ENCODE results near the gene FUT1.
"Not testable (repeated sequence)": the region's sequence is repeated elsewhere in the genome, so short reads cannot be mapped to it uniquely, and the experiment has no call there.

Gene FUT1

GRCh38 chr19:48777720-48778119, 25.3 kb upstream of the FUT1 start:
- no peak for FAIRE-seq
- no peak for TF ChIP-seq CTCF (IDR thresholded peaks at IDR 0.05; ENCODE audit: insufficient read depth, missing control alignments)
- DNase-seq (ENCODE audit: insufficient read length, low spot score): no peak

DNA sequence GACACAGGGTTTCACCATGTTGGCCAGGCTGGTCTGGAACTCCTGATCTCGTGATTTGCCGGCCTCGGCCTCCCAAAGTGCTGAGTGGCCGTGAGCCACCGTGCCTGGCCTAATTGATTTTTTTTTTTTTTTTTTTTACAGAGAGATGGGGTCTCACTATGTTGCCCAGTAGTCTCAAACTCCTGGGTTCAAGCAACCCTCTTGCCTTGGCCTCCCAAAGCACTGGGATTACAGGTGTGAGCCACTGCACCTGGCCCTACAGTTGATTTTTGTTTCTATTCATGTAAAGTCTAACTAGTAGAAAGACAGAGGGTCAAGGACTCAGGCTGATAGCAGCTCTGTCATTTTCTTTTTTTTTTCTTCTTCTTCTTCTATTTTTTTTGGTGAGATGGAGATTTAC, 24.7 kb upstream of the FUT1 start:
- FAIRE-seq (no peak), DNase-seq (ENCODE audit: insufficient read length, low spot score) (no peak)
- TF ChIP-seq CTCF (IDR thresholded peaks at IDR 0.05; ENCODE audit: insufficient read depth, missing control alignments): no peak

DNA sequence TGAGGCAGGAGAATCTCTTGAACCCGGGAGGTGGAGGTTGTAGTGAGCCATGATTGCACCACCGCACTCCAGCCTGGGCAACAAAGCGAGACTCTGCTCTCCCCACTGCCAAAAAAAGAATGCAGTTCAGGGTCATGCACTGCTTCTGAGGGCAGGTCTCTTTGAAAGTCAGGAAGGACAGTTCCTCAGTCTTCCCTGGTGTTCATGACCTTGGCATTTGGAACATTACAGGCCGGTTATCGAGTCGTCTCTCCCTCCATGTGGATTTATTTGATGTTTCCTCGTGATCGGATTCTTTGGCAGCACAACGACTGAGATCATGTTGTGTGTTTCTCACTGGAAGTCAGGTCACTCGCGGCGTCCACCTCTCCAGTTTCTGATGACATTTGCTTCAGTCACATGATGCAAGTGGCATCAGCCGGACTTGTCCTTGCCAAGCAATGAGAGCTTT, 20.1 kb upstream of the FUT1 start:
- no peak for DNase-seq (ENCODE audit: insufficient read length, low spot score)
- no peak for TF ChIP-seq CTCF (IDR thresholded peaks at IDR 0.05; ENCODE audit: insufficient read depth, missing control alignments)
- FAIRE-seq: no peak

DNA sequence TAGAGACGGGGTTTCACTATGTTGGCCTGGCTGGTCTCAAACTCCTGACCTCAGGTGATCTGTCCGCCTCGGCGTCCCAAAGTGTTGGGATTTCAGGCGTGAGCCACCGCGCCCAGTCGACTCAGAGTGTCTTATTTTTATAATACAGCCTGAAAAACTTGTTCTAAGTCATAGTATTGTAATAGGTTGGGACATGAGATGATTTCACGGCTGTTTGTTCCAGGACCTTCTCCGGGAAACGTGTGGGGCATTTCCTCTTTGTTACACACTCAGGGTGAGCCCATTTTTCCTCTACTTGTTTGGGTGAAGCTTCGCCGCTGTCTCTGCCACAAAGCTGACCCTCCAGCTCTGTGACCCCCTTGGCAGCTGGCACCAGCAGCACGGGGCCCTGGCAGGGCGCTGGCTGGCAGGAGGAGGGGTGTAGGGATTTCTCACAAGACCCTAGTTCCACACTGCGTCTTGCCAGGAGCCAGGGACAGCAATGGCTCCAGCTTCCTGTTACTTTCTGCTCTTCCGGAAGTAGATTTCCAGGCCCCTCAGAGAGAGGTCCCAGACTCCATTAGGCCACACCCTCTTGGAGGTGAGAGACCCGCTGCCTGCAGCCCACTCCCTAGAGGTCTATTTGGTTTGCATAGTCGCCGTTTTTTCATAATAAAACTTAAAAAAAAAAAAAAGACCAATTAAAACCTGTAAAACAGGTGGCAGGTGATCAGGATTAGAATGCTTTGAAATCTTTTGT, 18.5 kb upstream of the FUT1 start:
- no peak for FAIRE-seq
- TF ChIP-seq CTCF (IDR thresholded peaks at IDR 0.05; ENCODE audit: insufficient read depth, missing control alignments): no peak
- DNase-seq (ENCODE audit: insufficient read length, low spot score): no peak

- no peak for TF ChIP-seq CTCF (IDR thresholded peaks at IDR 0.05; ENCODE audit: insufficient read depth, missing control alignments)
- FAIRE-seq (no peak), DNase-seq (ENCODE audit: insufficient read length, low spot score) (no peak)
Observed at GRCh38 chr19:48770266-48770665, 17.8 kb upstream of the FUT1 start.

DNA sequence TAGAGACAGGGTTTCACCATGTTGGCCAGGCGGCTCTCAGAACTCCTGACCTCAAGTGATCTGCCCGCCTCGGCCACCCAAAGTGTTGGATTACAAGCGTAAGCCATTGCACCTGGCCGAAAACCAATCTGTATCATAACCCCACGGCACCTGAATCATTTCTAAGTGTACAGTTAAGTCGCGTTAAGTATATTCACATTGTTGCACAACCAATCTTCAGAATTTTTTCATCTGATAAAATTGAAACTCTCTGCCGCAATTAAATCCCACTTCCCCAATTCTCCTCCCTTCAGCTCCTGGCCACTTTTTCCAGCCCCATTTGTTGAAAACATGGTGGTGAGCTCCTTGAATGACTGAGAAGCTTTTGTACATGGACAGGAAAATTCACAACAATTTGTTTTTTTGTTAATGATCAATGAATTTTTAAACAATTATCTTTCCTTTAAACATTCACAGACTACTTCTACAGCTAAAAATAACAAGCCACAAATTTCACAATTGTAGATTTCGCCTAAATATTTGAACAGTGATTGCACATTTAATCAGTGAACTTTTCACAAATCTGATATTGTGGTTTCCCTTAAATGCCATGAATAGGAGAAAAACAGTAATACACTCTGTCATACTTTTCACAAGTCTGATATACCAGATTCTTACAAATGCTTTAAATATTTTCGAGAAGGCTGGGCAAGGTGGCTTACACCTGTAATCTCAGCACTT, 16.7 kb upstream of the FUT1 start:
- DNase-seq (ENCODE audit: insufficient read length, low spot score) (no peak), FAIRE-seq (no peak)
- no peak for TF ChIP-seq CTCF (IDR thresholded peaks at IDR 0.05; ENCODE audit: insufficient read depth, missing control alignments)

DNA sequence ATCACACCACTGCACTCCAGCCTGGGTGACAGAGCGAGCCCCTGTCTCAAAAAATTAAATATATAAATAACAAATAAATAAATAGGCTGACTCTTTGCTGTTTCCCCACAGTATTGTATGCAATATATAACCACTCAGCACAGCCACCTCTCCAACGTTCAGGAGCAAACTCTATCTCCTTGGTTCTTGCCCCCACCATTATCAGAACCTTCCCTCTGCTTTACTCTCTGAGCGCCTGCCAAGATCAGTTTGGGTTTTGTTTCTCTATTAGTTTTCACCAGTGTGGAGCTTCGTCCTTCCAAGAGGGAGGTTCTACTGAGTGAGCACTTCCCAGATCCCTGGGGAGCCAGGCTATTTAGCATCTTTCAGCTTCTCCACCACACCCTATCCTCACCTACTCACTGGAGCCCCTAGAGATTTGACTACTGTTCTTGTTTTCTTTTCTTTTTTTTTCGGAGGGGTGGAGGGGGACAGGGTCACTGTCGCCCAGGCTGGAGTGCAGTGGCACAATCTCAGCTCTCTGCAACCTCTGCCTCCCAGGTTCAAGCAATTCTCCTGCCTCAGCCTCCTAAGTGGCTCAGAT, 15.8 kb upstream of the FUT1 start:
- not testable (repeated sequence) for DNase-seq (ENCODE audit: insufficient read length, low spot score); FAIRE-seq

DNA sequence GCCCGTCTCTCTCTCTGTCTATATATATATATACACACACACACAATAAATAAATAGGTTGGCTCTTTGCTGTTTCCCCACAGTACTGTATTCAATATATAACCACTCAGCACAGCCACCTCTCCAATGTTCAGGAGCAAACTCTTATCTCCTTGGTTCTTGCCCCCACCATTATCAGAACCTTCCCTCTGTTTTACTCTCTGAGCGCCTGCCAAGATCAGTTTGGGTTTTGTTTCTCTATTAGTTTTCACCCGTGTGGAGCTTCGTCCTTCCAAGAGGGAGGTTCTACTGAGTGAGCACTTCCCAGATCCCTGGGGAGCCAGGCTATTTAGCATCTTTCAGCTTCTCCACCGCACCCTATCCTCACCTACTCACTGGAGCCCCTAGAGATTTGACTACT, 13.4 kb upstream of the FUT1 start:
- not testable (repeated sequence) for FAIRE-seq; DNase-seq (ENCODE audit: insufficient read length, low spot score)

Data from D721Med (cell line).